DOHH2 (cell line): ENCODE data around the gene CD58.

Experiments used
- H3F3A ChIP-seq: fragments of 200-600 bp; sonication (generic), shearing (Covaris generic); 2 replicates; pipeline ENCODE4 v1.6.0; 2016; ENCODE audit warnings: antibody characterized with exemption, mild to moderate bottlenecking; ENCODE audit not compliant: control insufficient read depth, insufficient read depth
- H3K27ac ChIP-seq: fragments of 200-600 bp; sonication (generic); 2 replicates; pipeline ENCODE4 v1.5.1; 2014; ENCODE audit warnings: low read depth, mild to moderate bottlenecking, low read length, moderate library complexity
- H3K27me3 ChIP-seq: fragments of 200-600 bp; sonication (generic); 2 replicates; pipeline ENCODE4 v1.6.1; 2014; ENCODE audit warnings: mild to moderate bottlenecking, low read length, mixed read lengths; ENCODE audit not compliant: control insufficient read depth
- H3K36me3 ChIP-seq: fragments of 200-600 bp; sonication (generic); 2 replicates; pipeline ENCODE4 v1.6.1; 2014; ENCODE audit warnings: mild to moderate bottlenecking, low read length, moderate library complexity, mixed read lengths; ENCODE audit not compliant: control insufficient read depth
- H3K4me1 ChIP-seq: fragments of 200-600 bp; sonication (generic); 2 replicates; pipeline ENCODE4 v1.6.1; 2014; ENCODE audit warnings: mild to moderate bottlenecking, low read length, mixed read lengths; ENCODE audit not compliant: control insufficient read depth
- H3K4me2 ChIP-seq: fragments of 200-600 bp; sonication (generic); 2 replicates; pipeline ENCODE4 v1.6.0; 2014; ENCODE audit warnings: mild to moderate bottlenecking, low read length, moderate library complexity
- H3K4me3 ChIP-seq: fragments of 200-600 bp; sonication (generic); 2 replicates; pipeline ENCODE4 v1.5.1; 2014; ENCODE audit warnings: mild to moderate bottlenecking, low read length, mixed read lengths
- H3K79me2 ChIP-seq: fragments of 200-600 bp; sonication (generic); 2 replicates; pipeline ENCODE4 v1.6.1; 2014; ENCODE audit warnings: mild to moderate bottlenecking, low read length, mixed read lengths; ENCODE audit not compliant: control insufficient read depth
- H3K9me2 ChIP-seq: fragments of 200-600 bp; sonication (generic); replicated peaks from 2 replicates; pipeline ENCODE4 v1.6.1; 2014; ENCODE audit warnings: mild to moderate bottlenecking, low read length, mixed read lengths; ENCODE audit not compliant: control insufficient read depth
- H3K9me3 ChIP-seq: fragments of 200-600 bp; sonication (generic); 2 replicates; pipeline ENCODE4 v1.6.1; 2014; ENCODE audit warnings: antibody characterized with exemption, low read length, mixed read lengths; ENCODE audit not compliant: control insufficient read depth, insufficient read depth
- H4K20me1 ChIP-seq: fragments of 200-600 bp; sonication (generic); 2 replicates; pipeline ENCODE4 v1.6.0; 2014; ENCODE audit warnings: low read depth, mild to moderate bottlenecking, antibody characterized with exemption, low read length, moderate library complexity; ENCODE audit not compliant: control insufficient read depth, insufficient read depth
- CTCF ChIP-seq: fragments of 200-600 bp; sonication (generic); IDR thresholded peaks from one replicate; pipeline ENCODE4 v1.5.1; 2014; ENCODE audit warnings: antibody characterized with exemption, mild to moderate bottlenecking, low read depth, low read length; ENCODE audit not compliant: poor library complexity, severe bottlenecking
- EZH2phosphoT487 ChIP-seq: fragments of 200-600 bp; sonication (generic); IDR thresholded peaks from 2 replicates; pipeline ENCODE4 v1.6.1; 2017; ENCODE audit warnings: borderline replicate concordance, mild to moderate bottlenecking, antibody characterized with exemption, low read length, moderate library complexity, mixed read lengths

Gene CD58

DNA sequence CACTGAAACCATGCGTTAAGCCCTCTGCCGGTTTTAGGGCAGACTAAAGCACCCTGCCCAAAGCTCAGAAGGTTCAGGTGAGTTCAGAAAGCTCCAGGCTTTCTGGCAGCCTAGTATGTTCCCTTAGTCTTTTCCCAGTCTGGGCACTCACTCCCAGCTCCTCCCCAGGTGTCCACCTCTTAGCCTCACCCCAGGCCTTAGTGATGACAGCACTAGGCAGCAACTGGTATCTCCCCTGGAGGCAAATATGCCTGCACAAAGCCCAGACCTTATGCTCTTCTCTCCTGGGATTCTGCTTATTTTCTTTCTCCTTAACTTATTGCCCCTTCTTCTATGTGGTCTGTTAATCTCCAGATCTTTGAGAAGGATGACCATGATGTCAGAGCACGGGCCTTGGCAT, 80.2 kb downstream of the CD58 start:
- H3K4me1 ChIP-seq: no peaks in the 10 kb centered on the region
- H3K27me3 ChIP-seq: peaks cover 11% of the 10 kb centered on the region

DNA sequence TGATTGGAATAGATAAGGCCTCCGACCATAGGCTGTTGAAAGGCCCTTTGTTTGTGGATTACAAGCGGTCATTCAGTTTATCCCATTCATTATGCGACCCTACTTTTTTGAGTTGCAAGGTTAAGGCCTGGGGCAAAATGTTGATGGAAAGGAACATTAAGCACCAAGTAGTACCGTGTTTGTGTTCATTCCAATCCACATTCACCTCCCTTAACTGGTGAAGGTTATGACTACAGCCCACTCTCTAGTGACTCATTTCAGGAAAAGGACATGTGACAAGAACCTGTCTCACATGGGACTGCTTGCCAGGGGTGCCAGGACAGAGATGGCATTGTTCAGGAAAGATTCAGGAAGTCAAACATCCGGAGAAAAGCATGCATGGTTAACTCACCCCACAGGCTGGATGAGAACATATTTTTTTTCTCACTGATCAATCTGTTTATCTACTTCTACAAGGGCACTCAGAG, 81.6 kb downstream of the CD58 start:
- H3K9me3 ChIP-seq: no peaks in the 10 kb centered on the region
- H3F3A ChIP-seq: no peaks in the 10 kb centered on the region
- no peaks in the 10 kb centered on the region for H4K20me1 ChIP-seq
- H3K27ac ChIP-seq: no peak overlapping the region
- TF ChIP-seq EZH2phosphoT487 (no peak), CTCF (no peak)
- no peaks in the 10 kb centered on the region for H3K36me3 ChIP-seq
- no peak overlapping the region for H3K4me3 ChIP-seq
- no peaks in the 10 kb centered on the region for H3K4me1 ChIP-seq
- peaks cover 11% of the 10 kb centered on the region for H3K27me3 ChIP-seq
- H3K9me2 ChIP-seq: no peaks in the 10 kb centered on the region
- no peaks in the 10 kb centered on the region for H3K79me2 ChIP-seq
- H3K4me2 ChIP-seq: no peak overlapping the region

More for the DNA sequence above, 80.2 kb downstream of the CD58 start:
- H3K4me3 ChIP-seq: no peak overlapping the region
- TF ChIP-seq CTCF (no peak), EZH2phosphoT487 (no peak)
- no peaks in the 10 kb centered on the region for H3F3A ChIP-seq
- H3K9me2 ChIP-seq: no peaks in the 10 kb centered on the region
- no peak overlapping the region for H3K27ac ChIP-seq
- H4K20me1 ChIP-seq: no peaks in the 10 kb centered on the region
- no peaks in the 10 kb centered on the region for H3K36me3 ChIP-seq
- H3K4me2 ChIP-seq: no peak overlapping the region
- no peaks in the 10 kb centered on the region for H3K79me2 ChIP-seq
- no peaks in the 10 kb centered on the region for H3K9me3 ChIP-seq

DNA sequence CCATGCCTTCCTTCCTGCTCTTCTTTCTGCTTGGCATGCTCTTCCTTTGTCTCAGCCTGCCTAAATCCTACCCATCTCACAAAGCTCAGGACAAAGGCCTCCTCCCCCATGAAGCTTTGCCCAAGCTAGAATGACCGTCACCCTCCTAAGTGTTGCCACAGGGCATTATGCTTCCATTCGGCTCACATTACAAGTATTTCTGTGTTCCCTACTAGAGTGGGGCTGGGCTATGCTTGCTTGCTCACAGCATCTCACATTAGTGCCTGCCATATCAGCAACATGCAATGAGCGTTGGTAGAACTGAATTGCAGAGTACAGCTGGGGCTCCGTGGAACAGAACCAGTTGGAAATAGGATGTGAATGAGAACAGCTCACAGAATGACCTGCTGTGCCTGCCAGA, 82.8 kb downstream of the CD58 start:
- H3K27ac ChIP-seq: no peak overlapping the region
- no peaks in the 10 kb centered on the region for H3F3A ChIP-seq
- H3K9me2 ChIP-seq: no peaks in the 10 kb centered on the region
- no peaks in the 10 kb centered on the region for H3K4me1 ChIP-seq
- H3K4me3 ChIP-seq: no peak overlapping the region
- H3K27me3 ChIP-seq: peaks cover 11% of the 10 kb centered on the region
- no peaks in the 10 kb centered on the region for H3K79me2 ChIP-seq
- H3K9me3 ChIP-seq: no peaks in the 10 kb centered on the region
- no peaks in the 10 kb centered on the region for H3K36me3 ChIP-seq
- no peak overlapping the region for H3K4me2 ChIP-seq
- no peaks in the 10 kb centered on the region for H4K20me1 ChIP-seq
- TF ChIP-seq CTCF (no peak), EZH2phosphoT487 (no peak)
